Astrocyte (in vitro differentiated cells and primary cell): Measurements from ENCODE around the gene NKD1. TPM values are rescaled to one million over a fixed set of nuclear protein-coding genes. Genes with fewer than 3 reads are reported as not detected.

ENCODE experiments used
- DNase-seq: peaks from one replicate; pipeline ENCODE4 v3.0.0-alpha.2; 2010; ENCODE audit warnings: low read depth
- FAIRE-seq: peaks from 2 replicates; lab custom pipeline; 2011; peaks lifted over from hg19 to GRCh38; lab: Jason Lieb, UNC
- H2AFZ ChIP-seq: 2 replicates; pipeline ENCODE4 v1.6.0; 2012; ENCODE audit warnings: low read depth, low read length, inconsistent platforms
- H3K27ac ChIP-seq: 2 replicates; pipeline ENCODE4 v1.5.1; 2011; ENCODE audit warnings: low read depth, low read length, inconsistent platforms
- H3K27me3 ChIP-seq: 2 replicates; pipeline ENCODE4 v1.6.0; 2011; ENCODE audit warnings: low read length, inconsistent platforms; ENCODE audit not compliant: insufficient read depth
- H3K36me3 ChIP-seq: 2 replicates; pipeline ENCODE4 v1.5.1; 2011; ENCODE audit warnings: low read length, inconsistent platforms; ENCODE audit not compliant: insufficient read depth
- H3K4me1 ChIP-seq: 2 replicates; pipeline ENCODE4 v1.5.1; 2011; ENCODE audit warnings: low read length, inconsistent platforms; ENCODE audit not compliant: insufficient read depth
- H3K4me2 ChIP-seq: 2 replicates; pipeline ENCODE4 v1.6.0; 2012; ENCODE audit warnings: low read length, inconsistent platforms
- H3K4me3 ChIP-seq: 2 replicates; pipeline ENCODE4 v1.5.1; 2011; ENCODE audit warnings: low read depth, mild to moderate bottlenecking, low read length, inconsistent platforms; ENCODE audit not compliant: insufficient read depth
- H3K79me2 ChIP-seq: 2 replicates; pipeline ENCODE4 v1.6.0; 2012; ENCODE audit warnings: mild to moderate bottlenecking, low read length, inconsistent platforms; ENCODE audit not compliant: insufficient read depth
- H3K9ac ChIP-seq: 2 replicates; pipeline ENCODE4 v1.6.0; 2012; ENCODE audit warnings: mild to moderate bottlenecking, low read length, inconsistent platforms
- H3K9me3 ChIP-seq: 2 replicates; pipeline ENCODE4 v1.5.1; 2012; ENCODE audit warnings: low read depth, mild to moderate bottlenecking, low read length, inconsistent platforms; ENCODE audit not compliant: insufficient read depth
- H4K20me1 ChIP-seq: 2 replicates; pipeline ENCODE4 v1.6.0; 2012; ENCODE audit warnings: low read length, inconsistent platforms; ENCODE audit not compliant: insufficient read depth
- H3K27ac Mint-ChIP-seq: one replicate; pipeline ENCODE4 v1.8.0; 2021; ENCODE audit warnings: mild to moderate bottlenecking, mixed read lengths; ENCODE audit not compliant: unreplicated experiment
- H3K27me3 Mint-ChIP-seq: one replicate; pipeline ENCODE4 v1.8.0; 2021; ENCODE audit warnings: low read depth, mixed read lengths; ENCODE audit not compliant: unreplicated experiment
- H3K36me3 Mint-ChIP-seq: one replicate; pipeline ENCODE4 v1.8.0; 2021; ENCODE audit warnings: low read depth, mixed read lengths; ENCODE audit not compliant: unreplicated experiment
- H3K4me1 Mint-ChIP-seq: one replicate; pipeline ENCODE4 v1.8.0; 2021; ENCODE audit warnings: low read depth, mixed read lengths; ENCODE audit not compliant: unreplicated experiment
- H3K4me3 Mint-ChIP-seq: one replicate; pipeline ENCODE4 v1.8.0; 2021; ENCODE audit warnings: mild to moderate bottlenecking, moderate library complexity, mixed read lengths; ENCODE audit not compliant: unreplicated experiment
- H3K9me3 Mint-ChIP-seq: one replicate; pipeline ENCODE4 v1.8.0; 2021; ENCODE audit warnings: mild to moderate bottlenecking, mixed read lengths; ENCODE audit not compliant: unreplicated experiment
- EZH2 ChIP-seq: IDR thresholded peaks from 2 replicates; pipeline ENCODE4 v1.6.1; 2012; ENCODE audit warnings: mild to moderate bottlenecking, low read length, inconsistent platforms; ENCODE audit not compliant: insufficient read depth
- total RNA-seq: library from RNA; stranded (reverse); gene quantifications from 2 replicates; pipeline ENCODE4 v1.2.1, GENCODE V29; 2021
- TF ChIP-seq, protein P1 (sequence below): IDR thresholded peaks from 2 replicates; pipeline ENCODE4 v1.5.1; 2011; ENCODE audit warnings: low read depth, mild to moderate bottlenecking, inconsistent platforms, low read length, moderate library complexity; ENCODE audit not compliant: insufficient read depth

The NKD1 gene
- total RNA-seq, 1 donor from 2014 or later: 9.1 TPM

DNA sequence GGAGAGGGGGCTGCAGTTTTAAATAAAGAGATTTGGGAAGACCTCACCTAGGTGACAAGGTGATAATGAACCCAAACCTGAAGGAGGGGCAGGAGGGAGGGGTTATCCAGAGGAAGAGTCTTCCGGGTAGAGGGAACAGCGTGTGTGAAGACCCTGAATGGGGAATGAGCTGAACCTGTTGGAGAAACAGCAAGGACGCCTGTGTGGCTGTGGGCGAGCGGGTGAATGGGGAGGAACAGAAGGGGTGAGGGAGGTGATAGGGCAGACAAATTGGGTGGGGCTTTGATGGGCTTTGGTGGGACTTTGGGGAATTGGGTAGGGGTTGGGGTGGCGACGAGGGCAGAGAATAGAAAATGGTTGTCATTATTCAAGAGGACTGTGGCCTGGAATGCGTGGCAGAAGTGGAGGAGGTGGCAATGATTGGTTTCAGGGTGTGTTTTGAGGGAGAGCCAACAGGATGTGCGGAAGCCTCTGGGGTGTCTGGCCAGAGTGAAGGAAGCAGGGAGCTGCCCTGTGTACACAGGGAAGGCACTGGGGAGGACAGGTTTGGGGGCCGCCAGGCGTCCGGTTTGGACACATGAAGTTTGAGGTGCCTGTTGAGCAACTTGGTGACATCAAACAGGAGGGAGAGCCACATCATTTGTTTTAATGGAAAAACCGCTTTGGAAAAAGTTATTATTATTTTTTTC, 48.7 kb downstream of the NKD1 start:
- Histone ChIP-seq H3K79me2 (no peaks in the 10 kb centered on the region), H3K4me3 (no peak overlapping the region), H3K9ac (no peak overlapping the region), H2AFZ (no peak overlapping the region), H3K4me2 (no peak overlapping the region), H3K27ac (no peak overlapping the region), H3K4me1 (peaks cover 2% of the 10 kb centered on the region), H3K9me3 (no peaks in the 10 kb centered on the region), H3K27me3 (no peaks in the 10 kb centered on the region), H3K36me3 (no peaks in the 10 kb centered on the region), H4K20me1 (no peaks in the 10 kb centered on the region)
- DNase-seq: no peak
- TF ChIP-seq EZH2: no peak
- TF ChIP-seq, protein P1, sequence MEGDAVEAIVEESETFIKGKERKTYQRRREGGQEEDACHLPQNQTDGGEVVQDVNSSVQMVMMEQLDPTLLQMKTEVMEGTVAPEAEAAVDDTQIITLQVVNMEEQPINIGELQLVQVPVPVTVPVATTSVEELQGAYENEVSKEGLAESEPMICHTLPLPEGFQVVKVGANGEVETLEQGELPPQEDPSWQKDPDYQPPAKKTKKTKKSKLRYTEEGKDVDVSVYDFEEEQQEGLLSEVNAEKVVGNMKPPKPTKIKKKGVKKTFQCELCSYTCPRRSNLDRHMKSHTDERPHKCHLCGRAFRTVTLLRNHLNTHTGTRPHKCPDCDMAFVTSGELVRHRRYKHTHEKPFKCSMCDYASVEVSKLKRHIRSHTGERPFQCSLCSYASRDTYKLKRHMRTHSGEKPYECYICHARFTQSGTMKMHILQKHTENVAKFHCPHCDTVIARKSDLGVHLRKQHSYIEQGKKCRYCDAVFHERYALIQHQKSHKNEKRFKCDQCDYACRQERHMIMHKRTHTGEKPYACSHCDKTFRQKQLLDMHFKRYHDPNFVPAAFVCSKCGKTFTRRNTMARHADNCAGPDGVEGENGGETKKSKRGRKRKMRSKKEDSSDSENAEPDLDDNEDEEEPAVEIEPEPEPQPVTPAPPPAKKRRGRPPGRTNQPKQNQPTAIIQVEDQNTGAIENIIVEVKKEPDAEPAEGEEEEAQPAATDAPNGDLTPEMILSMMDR: no peak
- no peak overlapping the region for H3K27ac Mint-ChIP-seq
- peaks cover 42% of the 10 kb centered on the region for H3K27me3 Mint-ChIP-seq
- FAIRE-seq: no peak
- H3K36me3 Mint-ChIP-seq: peaks cover 2% of the 10 kb centered on the region
- H3K4me1 Mint-ChIP-seq: peaks cover 14% of the 10 kb centered on the region
- no peak overlapping the region for H3K4me3 Mint-ChIP-seq
- no peaks in the 10 kb centered on the region for H3K9me3 Mint-ChIP-seq

DNA sequence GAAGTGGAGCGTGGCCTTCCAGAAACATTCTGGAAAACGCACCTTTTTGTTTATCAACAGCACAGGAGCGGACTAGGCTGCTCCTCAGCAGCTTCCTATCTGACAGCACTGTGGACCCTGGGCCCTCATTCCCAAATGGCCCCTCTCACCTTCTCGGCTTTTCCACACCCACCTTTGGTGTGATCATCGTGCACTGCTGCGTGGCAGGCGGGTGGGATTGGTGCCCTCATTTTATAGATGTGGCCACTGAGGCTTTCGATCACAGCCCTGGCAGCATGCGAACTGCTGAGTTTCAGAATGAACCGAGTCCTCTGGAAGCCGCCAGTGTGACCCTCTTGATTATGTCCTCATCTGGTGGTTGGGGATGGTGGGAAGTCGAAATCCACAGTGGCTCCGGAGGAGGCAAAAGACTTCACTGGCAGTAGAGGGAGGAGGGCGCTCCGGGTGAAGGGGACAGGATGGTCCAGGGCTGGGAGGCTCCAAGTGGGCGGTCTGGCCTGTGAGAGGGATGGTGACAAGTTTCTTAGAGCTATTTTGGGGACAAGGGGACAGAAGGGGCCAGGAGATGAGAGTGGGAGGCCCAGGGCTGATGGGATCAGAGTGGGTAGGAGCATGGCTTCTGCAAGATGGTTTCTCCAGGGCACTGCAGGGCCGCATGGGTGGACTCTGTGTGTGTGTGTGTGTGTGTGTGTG, 49.5 kb downstream of the NKD1 start:
- no peak overlapping the region for H3K4me3 ChIP-seq
- H3K27me3 ChIP-seq: no peaks in the 10 kb centered on the region
- H3K27ac ChIP-seq: no peak overlapping the region
- H3K9ac ChIP-seq: no peak overlapping the region
- Mint-ChIP-seq H3K27me3 (peaks cover 40% of the 10 kb centered on the region), H3K4me3 (no peak overlapping the region), H3K36me3 (peaks cover 2% of the 10 kb centered on the region), H3K9me3 (no peaks in the 10 kb centered on the region), H3K4me1 (peaks cover 19% of the 10 kb centered on the region), H3K27ac (no peak overlapping the region)
- DNase-seq: no peak
- no peaks in the 10 kb centered on the region for H4K20me1 ChIP-seq
- H3K9me3 ChIP-seq: no peaks in the 10 kb centered on the region
- no peaks in the 10 kb centered on the region for H3K36me3 ChIP-seq
- TF ChIP-seq, protein P1: no peak
- TF ChIP-seq EZH2: no peak
- no peak for FAIRE-seq
- no peak overlapping the region for H2AFZ ChIP-seq
- peaks cover 1% of the 10 kb centered on the region for H3K4me1 ChIP-seq
- no peaks in the 10 kb centered on the region for H3K79me2 ChIP-seq
- H3K4me2 ChIP-seq: no peak overlapping the region
